MCF 10A (cell line): Measurements from ENCODE around the gene S100A4. TPM values are rescaled to one million over a fixed set of nuclear protein-coding genes. Genes with fewer than 3 reads are reported as not detected.

Source experiments
- BruUV-seq: library from RNA; stranded (reverse); fragments of 400-500 nt; replicated peaks from 2 replicates; lab custom pipeline; 2021; lab: Mats Ljungman, UMichigan
- CTCF ChIA-PET: fragments of 300-600 bp; sonication (Branson Sonifier 250); formaldehyde crosslinking; extraction: SDS; loops from one replicate; lab custom pipeline; 2021; ENCODE audit warnings: antibody characterized with exemption, inconsistent platforms; lab: Yijun Ruan, JAX
- POLR2A ChIA-PET: fragments of 300-600, 350-650 bp; sonication (Branson Sonifier 250); formaldehyde crosslinking; extraction: SDS; loops from one replicate; lab custom pipeline; 2020; ENCODE audit warnings: antibody characterized with exemption, inconsistent platforms; lab: Yijun Ruan, JAX
- DNase-seq: peaks from one replicate; pipeline ENCODE4 v3.0.0-alpha.2; 2018; ENCODE audit not compliant: unreplicated experiment
- H3K27ac Mint-ChIP-seq: one replicate; pipeline ENCODE4 v1.8.0; 2022; ENCODE audit warnings: mild to moderate bottlenecking, low read depth, mixed read lengths; ENCODE audit not compliant: unreplicated experiment
- H3K27me3 Mint-ChIP-seq: one replicate; pipeline ENCODE4 v1.8.0; 2022; ENCODE audit warnings: mixed read lengths; ENCODE audit not compliant: insufficient read depth, unreplicated experiment
- H3K36me3 Mint-ChIP-seq: one replicate; pipeline ENCODE4 v1.8.0; 2022; ENCODE audit warnings: mild to moderate bottlenecking, moderate library complexity, mixed read lengths; ENCODE audit not compliant: insufficient read depth, unreplicated experiment
- H3K4me1 Mint-ChIP-seq: one replicate; pipeline ENCODE4 v1.8.0; 2022; ENCODE audit warnings: mixed read lengths; ENCODE audit not compliant: insufficient read depth, unreplicated experiment
- H3K4me3 Mint-ChIP-seq: one replicate; pipeline ENCODE4 v1.8.0; 2022; ENCODE audit warnings: mild to moderate bottlenecking, moderate library complexity, mixed read lengths; ENCODE audit not compliant: unreplicated experiment
- H3K9me3 Mint-ChIP-seq: one replicate; pipeline ENCODE4 v1.8.0; 2022; ENCODE audit warnings: mixed read lengths; ENCODE audit not compliant: unreplicated experiment
- intact Hi-C: fragments of 100-400 bp; cut with micrococcal nuclease; formaldehyde crosslinking; loops from 2 replicates; pipeline ENCODE4 v1.14.1; 2022
- total RNA-seq: library from RNA; stranded (reverse); gene quantifications from 2 replicates; pipeline ENCODE4 v1.2.3, GENCODE V29; 2022
- TF ChIP-seq, protein P1 (sequence below): fragments of 200-600 bp; IDR thresholded peaks from one replicate; pipeline ENCODE4 v1.8.0; 2022; ENCODE audit warnings: antibody characterized with exemption, mild to moderate bottlenecking; ENCODE audit not compliant: unreplicated experiment

Gene S100A4
- total RNA-seq, 1 experiment from 2014 or later: 60.7 TPM

- H3K9me3 Mint-ChIP-seq: no peaks in the 10 kb centered on the region
- peaks cover 31% of the 10 kb centered on the region for H3K4me1 Mint-ChIP-seq
- TF ChIP-seq, protein P1, sequence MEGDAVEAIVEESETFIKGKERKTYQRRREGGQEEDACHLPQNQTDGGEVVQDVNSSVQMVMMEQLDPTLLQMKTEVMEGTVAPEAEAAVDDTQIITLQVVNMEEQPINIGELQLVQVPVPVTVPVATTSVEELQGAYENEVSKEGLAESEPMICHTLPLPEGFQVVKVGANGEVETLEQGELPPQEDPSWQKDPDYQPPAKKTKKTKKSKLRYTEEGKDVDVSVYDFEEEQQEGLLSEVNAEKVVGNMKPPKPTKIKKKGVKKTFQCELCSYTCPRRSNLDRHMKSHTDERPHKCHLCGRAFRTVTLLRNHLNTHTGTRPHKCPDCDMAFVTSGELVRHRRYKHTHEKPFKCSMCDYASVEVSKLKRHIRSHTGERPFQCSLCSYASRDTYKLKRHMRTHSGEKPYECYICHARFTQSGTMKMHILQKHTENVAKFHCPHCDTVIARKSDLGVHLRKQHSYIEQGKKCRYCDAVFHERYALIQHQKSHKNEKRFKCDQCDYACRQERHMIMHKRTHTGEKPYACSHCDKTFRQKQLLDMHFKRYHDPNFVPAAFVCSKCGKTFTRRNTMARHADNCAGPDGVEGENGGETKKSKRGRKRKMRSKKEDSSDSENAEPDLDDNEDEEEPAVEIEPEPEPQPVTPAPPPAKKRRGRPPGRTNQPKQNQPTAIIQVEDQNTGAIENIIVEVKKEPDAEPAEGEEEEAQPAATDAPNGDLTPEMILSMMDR: no peak
- intact Hi-C loops: no loop called here
- H3K27me3 Mint-ChIP-seq: no peaks in the 10 kb centered on the region
- ChIA-PET CTCF (interaction anchor here (0.8 to 13.1 kb wide), 7 partner anchors 8 to 58 kb away, joined by 4 to 146 read pairs (median 6); partner anchors contain the start of genes S100A2 and S100A6), POLR2A (interaction anchor here (2.6 to 36.1 kb wide), 4 partner anchors 2 to 37 kb away, joined by 9 to 2106 read pairs (median 1061); partner anchors contain the start of genes S100A2, S100A3, S100A4 and S100A5)
- H3K27ac Mint-ChIP-seq: peak overlapping the region; percentile 17
- no peak for DNase-seq
- no peak overlapping the region for H3K4me3 Mint-ChIP-seq
- H3K36me3 Mint-ChIP-seq: peaks cover 52% of the 10 kb centered on the region
- no TSS peak for BruUV-seq
Measured at GRCh38 chr1:153553096-153553495, 7.5 kb upstream of the S100A4 start.

DNA sequence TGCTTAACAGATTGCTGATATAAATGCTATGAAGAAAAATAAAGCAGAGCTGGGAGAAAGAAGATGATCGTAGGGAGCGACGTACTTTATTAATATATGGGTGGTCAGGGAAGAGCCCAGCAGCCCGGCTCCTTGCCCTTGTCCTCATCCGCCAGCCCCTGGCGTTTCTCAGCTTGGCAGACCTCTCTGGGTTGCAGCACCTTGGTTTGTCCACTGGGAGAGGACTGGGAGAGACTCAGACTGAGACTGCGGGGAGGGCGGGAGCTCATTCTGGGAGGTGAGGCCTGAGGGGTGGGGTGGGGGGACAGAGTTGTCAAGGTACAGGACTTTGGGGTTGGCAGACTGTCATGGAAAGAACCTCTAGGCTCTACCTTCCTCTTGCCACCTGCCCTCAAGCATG is 6.7 kb upstream of the S100A4 start:
- POLR2A ChIA-PET: interaction anchor here (2.6 to 36.1 kb wide), 5 partner anchors 2 to 41 kb away, joined by 9 to 2106 read pairs (median 19); partner anchors contain the start of genes S100A2, S100A3, S100A4 and S100A5

DNA sequence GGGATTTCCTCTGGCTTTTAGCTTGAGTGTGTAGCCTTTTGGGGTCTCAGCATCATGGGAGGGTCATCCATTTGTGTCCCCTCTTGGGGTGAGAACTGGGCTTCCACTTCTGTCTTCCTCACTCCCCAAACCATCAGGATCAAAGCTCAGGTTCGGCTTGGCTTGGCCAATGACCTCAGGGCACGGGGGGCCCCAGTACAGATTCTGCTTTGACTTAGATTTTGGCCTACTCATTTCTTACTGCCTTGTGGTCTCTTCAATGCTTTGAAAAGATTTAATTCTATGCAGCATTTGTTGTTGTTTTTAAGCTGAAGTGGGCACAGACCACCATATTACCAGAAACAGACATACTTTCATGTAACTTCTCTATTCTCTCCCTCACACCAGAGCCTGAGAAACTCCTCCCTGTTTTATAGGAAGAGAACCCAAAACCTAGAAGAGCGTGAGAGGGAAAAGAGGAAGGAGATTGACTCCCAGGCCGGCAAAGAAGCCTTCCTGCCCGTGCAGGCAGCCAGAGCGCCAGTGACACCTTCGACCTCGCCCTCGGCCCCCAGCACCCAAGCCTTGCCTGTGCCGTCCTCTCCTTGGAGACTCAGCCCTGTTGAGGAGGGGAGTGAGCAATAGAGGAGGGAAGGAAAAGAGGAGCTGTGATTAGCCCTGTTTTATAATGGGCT is 5.4 kb upstream of the S100A4 start:
- H3K9me3 Mint-ChIP-seq: no peaks in the 10 kb centered on the region
- peaks cover 37% of the 10 kb centered on the region for H3K4me1 Mint-ChIP-seq
- peaks cover 33% of the 10 kb centered on the region for H3K36me3 Mint-ChIP-seq
- no peak overlapping the region for H3K4me3 Mint-ChIP-seq
- intact Hi-C loops: no loop called here
- TF ChIP-seq, protein P1: no peak
- CTCF ChIA-PET: interaction anchor here (1.0 to 13.1 kb wide), 8 partner anchors 8 to 41 kb away, joined by 3 to 146 read pairs (median 14); partner anchors contain the start of gene S100A6
- H3K27ac Mint-ChIP-seq: peak overlapping the region; percentile 50
- H3K27me3 Mint-ChIP-seq: no peaks in the 10 kb centered on the region
- DNase-seq: no peak
- BruUV-seq: TSS peak; percentile 5
- POLR2A ChIA-PET: interaction anchor here (0.6 to 36.1 kb wide), 9 partner anchors 4 to 1386 kb away, joined by 3 to 2106 read pairs (median 6); partner anchors contain the start of genes S100A16, S100A2, S100A3 and S100A4

More for the DNA sequence above, 6.7 kb upstream of the S100A4 start:
- DNase-seq: no peak
- no TSS peak for BruUV-seq
- no peak overlapping the region for H3K4me3 Mint-ChIP-seq
- no peaks in the 10 kb centered on the region for H3K27me3 Mint-ChIP-seq
- CTCF ChIA-PET: interaction anchor here (0.6 to 13.1 kb wide), 5 partner anchors 10 to 434 kb away, joined by 3 to 146 read pairs (median 26); partner anchors contain the start of genes RAB13 and S100A6
- no peaks in the 10 kb centered on the region for H3K9me3 Mint-ChIP-seq
- peaks cover 31% of the 10 kb centered on the region for H3K4me1 Mint-ChIP-seq
- H3K27ac Mint-ChIP-seq: peak overlapping the region; percentile 20
- intact Hi-C loops: no loop called here
- TF ChIP-seq, protein P1: peak; percentile 11
- H3K36me3 Mint-ChIP-seq: peaks cover 45% of the 10 kb centered on the region

DNA sequence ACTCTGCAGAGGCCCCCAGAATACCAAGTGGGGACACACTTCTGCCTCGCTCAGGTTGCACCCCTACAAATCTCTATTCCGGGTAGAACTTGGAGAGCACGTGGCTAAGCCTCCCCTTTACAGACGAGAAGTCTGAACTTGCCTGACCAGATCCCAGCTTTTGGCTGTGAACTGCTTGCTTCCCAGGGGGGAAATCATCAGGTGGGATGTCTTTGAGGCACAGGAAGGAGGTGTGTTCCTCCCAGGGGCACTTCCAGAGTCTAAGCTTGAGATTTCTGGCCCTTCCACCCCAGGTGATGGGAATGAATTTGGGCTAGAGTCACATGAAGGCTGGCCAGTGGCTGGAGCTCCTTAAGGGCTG is 4.8 kb upstream of the S100A4 start:
- BruUV-seq: no TSS peak
- Mint-ChIP-seq H3K36me3 (peaks cover 31% of the 10 kb centered on the region), H3K4me1 (peaks cover 42% of the 10 kb centered on the region), H3K9me3 (no peaks in the 10 kb centered on the region), H3K4me3 (no peak overlapping the region), H3K27me3 (no peaks in the 10 kb centered on the region), H3K27ac (peak overlapping the region; percentile 50)
- intact Hi-C loops: no loop called here
- TF ChIP-seq, protein P1: no peak
- no peak for DNase-seq
- ChIA-PET CTCF (interaction anchor here (1.1 to 13.1 kb wide), 7 partner anchors 8 to 40 kb away, joined by 3 to 146 read pairs (median 15); partner anchors contain the start of gene S100A6), POLR2A (interaction anchor here (0.9 to 36.1 kb wide), 10 partner anchors 4 to 178 kb away, joined by 3 to 2106 read pairs (median 6); partner anchors contain the start of genes INTS3, S100A16, S100A2 and S100A3)
